ENCODE results near the gene LSM8. TPM values are rescaled to one million over a fixed set of nuclear protein-coding genes. Genes with fewer than 3 reads are reported as not detected.

LSM8 gene
- total and polyA plus RNA-seq, 2 donors = 63.9 to 73.6 TPM

Other genes starting within 250 kb of the LSM8 start
- gene ANKRD7, start 40.5 kb downstream of the LSM8 start, total RNA-seq = 0.38 TPM
- 0.39 TPM for gene ANKRD7, start 40.5 kb downstream of the LSM8 start, polyA plus RNA-seq

Data from thymus (tissue), 2 donors.